Left renal cortex interstitium (tissue), 4 donors: ENCODE measurements around the gene SPRING1. TPM values are rescaled to one million over a fixed set of nuclear protein-coding genes. Genes with fewer than 3 reads are reported as not detected.

Experiments used
- DNase-seq, 4 donors: peaks; one replicate each; pipeline ENCODE4 v3.0.0-alpha.2; 2013; ENCODE audit warnings: low read depth in 4 of 4, low spot score in 2 of 4, missing footprints in 1 of 4
- polyA plus RNA-seq, 4 donors: library from polyadenylated mRNA; unstranded; fragments of 120-200 nt; gene quantifications; one replicate each; pipeline ENCODE4 v1.2.1, GENCODE V29; 2013; ENCODE audit not compliant: insufficient read length in 4 of 4

SPRING1 gene
- polyA plus RNA-seq, 4 donors: 29.8 to 41.7 (median 34.0) TPM

DNA sequence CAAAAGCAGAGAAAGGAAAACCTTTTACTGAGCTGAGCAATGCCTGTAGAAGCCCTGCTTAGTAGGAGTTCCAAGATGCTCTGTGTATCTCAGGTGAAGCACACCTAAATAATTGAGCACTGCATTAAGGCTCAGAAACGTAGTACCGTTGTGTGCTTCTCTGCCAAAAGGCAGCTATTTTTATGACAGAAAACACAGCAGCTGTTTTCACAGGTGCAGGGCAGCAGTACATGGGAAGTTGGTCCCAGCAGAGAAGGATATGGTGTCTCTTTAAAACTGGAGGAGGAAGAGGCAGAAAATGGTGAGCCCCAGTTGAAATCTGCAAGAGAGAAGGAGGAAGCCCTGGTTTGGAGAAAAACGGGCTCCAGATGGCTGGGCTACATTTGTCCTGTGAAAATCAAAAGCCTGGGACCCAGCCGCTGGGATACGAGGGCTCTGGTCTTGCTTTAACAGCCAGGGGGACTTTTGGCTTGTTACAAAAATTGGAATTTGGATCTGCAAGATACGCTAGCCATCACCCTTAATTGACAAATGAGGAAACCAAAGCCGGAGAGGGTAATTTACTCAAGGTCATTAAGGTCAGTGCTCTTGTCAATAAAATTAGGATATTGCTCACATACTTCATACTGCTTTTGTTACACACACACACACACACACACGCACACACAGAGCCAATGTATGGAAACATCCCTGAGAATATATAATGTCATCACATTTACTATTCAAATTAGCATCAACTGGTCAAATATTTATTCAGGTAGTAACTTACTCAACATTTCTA lies 27.3 kb downstream of the SPRING1 start:
- no peak for DNase-seq

DNA sequence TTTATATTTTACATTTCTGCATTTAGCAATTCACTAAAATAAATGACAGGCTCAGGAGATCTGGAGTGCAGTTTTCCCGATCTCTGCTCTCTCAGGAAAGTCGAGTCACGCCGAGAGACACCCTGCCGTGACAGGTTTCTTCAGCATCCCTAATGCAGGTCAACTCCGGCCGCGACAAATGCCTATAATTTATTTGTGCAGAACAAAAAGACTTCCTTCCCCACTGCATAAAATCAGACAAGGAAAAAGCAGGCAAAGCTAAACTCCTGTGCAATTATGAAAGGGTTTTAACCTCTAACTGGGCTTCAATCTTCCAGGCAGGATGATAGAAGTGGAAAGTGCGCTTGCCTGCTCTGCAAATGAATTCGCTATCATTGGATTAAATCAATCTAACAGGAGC lies 28.1 kb downstream of the SPRING1 start:
- DNase-seq: no peak

DNA sequence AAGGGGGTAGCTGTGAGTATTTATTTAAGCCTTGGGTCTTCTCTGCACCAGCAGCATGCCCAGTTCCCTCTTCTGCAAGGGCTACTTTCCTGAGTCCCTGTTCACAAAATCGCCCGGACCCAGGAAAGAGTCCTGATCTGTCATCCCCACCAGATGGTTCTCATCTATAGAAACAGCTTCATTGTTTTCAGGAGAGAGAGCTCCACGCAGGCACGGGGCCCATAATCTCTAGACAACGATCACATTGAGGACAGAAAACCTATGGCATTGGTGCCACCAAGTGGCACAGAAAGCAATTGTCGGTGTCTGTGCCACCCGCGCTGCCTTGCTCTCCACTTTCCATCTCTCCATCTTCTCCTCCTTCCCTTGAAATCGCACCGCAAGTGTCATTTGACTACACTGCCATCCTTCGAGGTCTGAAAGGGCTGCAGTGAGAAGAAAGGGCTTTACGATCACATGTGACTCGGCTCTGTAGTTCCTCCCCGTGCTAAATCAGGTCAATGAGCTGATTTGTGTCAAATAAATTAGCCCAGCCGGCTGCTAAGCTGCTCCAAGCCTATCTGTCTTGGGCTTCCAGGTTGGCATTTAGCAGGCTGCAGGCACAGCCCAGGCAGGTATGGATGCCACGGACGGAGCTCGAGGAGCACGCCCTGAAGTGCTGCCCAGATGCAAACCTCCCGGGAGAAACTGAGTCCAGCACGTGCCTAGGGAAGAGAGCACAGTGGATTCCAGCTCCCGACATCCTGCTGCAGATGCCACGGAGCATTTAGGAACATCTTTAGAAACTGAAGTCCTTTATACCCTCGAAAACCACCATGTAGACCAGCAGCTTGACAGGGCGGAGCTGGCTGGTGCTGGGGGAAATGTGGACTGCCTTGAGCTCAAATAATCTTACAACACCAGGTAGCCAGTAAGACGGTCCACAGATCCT lies 28.8 kb downstream of the SPRING1 start:
- no peak for DNase-seq

DNA sequence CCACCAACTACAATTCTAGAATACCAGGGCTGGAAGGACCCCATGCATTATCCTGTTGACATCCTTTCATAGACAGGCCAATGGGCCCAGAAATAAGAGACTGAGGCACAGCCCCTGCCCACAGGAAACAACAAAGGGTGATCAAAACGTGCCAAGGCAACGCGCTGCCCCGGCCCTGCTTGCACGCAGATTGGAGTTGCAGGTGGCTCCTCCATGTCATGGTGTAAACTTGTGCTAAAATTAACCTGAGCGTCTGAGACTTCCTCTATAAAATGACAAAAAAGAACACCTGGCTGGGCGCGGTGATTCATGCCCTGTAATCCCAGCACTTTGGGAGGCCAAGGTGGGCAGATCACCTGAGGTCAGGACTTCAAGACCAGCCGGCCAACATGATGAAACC lies 30.1 kb downstream of the SPRING1 start:
- no peak for DNase-seq

DNA sequence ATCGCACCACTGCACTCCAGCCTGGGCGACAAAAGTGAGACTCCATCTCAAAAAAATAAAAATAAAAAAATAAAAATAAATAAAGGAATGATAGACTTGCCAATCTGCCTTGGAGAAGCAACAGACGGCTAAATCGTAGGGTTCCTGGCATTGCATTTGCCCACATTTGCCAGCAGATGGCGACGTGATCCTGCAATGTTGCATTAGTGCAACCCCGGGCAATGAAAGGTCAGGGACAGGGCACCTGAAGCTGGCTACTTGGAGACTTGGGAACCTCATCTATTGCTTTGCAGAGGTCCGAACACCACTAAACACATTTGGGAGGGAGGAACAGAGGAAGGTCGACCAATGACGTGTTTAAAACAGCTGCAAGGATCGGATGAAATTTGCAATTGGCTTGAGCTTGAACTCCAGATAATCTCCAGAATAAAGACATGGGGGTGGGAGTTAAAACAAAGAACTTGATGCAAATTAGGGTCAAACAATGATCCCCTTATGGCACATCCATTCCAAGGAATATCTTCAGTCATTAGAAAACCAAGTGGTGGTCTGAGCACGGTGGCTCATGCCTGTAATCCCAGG lies 34.6 kb downstream of the SPRING1 start:
- no peak for DNase-seq

DNA sequence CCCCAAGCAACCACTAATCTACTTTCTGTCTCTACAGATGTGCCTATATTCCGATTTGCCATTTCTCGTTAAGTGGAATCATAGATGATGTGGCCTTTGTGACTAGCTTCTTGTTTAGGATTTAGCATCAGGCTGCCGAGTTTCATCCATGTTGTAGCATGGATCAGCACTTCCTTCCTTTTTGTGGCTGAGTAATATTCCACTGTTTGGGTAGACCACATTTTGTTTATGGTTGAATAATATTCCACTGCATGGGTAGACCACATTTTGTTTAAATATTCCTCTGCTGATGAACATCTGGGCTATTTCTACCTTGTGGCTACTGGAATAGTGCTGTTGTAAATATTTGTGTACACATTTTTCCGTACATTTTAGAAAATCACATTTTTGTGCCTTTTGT lies 36.4 kb downstream of the SPRING1 start:
- DNase-seq: no peak

DNA sequence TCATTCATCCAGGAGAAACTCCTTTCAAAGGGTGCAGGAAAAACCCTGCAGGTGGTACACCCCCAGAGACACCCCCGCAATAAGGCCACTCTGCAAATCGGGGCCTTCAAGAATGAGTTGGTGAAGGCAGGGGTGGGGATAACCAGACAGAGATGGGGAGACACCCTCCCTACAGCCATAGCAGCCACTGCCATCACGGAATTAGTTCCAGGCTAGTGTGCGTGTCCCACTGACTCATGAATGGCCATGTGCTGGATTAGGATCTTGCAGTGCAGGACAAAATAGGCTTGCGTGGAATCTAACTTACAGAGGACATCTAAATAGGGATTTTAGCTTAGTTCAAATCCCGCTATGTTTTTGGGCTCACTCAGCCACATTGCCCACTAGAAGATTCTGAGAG lies 37.8 kb downstream of the SPRING1 start:
- no peak for DNase-seq

DNA sequence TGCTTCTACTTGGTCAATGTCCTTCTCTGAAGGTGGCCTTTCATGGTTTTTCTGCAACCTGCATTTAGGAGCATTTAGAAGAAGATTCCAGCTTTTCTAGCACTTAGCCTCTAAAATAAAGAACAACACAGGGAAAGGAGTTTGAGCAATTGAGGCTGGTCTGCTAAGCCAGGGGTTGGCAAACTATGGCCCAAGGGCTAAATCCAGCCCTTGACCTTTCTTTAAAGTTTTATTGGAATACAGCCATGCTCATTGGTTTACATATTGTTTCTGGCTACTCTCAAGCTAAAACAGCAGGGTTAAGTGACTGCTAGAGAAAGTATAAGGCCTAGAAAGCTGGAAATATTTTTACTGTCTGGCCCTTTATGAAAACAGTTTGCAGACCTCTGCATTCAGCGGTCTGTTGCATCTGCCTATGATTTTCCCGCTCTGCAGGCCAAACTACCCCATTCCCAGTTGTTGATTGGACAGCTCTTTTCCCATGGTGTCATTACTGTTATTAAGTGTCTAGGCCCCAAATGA lies 39.3 kb downstream of the SPRING1 start:
- no peak for DNase-seq

DNA sequence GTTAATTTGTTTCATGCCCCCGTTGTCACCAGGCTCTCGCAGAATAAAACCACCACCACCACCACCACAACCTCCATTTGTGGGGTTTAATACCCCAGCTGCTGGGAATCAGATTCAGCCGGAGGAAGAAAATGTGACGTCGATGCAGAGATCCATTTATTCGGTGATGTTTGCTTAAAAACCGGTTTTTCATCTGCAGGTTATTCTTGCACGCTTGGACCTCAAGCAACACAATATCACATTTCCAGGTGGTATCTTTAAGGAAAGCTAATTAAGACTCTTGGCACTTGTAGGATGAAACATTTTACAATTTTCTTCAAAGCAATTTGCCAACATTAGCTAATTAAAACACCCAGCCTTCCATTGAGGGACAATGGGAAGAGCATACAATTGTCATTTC lies 39.8 kb downstream of the SPRING1 start:
- DNase-seq: no peak

DNA sequence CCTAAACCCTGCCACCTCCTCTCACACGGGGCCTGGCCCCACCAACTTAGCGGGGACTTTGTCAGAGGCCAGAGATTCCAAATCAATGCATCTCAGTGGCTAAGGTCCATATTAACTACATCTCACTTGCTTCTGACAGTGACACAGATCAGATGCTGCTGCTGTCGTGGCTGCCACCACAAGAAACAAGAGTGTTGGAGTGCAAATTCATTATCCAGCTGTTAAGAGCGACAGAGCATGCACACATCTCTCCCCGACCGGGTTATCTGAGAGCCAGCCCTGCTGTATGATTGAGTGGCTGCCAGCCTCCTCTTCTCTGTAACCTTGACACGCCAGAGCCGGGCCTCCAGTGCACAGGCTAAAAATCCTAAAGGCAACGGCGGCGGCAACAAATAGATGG lies 40.2 kb downstream of the SPRING1 start:
- no peak for DNase-seq

DNA sequence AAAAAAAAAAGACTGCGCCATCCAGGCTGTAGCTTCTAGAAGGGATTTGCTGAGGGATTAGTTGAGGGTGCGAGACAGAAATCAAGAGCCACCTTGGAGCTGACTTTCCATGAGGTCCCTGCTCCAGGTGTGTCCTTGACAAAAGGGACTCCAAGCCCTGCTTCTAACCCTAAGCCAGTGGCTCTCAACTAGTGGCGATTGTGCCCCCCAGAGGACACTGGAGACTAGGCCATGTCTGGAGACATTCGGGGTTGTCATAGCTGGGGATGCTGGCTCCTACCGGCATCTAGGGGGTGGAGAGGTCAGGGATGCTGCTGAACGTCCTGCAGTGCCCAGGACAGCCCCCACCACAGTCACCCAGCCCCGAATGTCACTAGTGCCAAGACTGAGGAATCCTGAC lies 40.6 kb downstream of the SPRING1 start:
- no peak for DNase-seq

DNA sequence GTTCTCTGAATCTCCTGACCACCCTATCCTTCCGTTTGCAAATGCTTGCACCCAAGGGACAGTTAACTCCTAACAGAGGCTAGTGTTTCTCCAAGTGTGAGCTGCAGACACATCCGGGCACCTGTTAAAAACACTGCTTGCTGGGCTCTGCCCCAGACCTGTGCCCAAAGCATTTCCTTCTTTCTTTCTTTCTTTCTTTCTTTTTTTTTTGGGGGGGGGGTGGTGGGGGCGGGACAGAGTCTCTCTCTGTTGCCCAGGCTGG lies 42.5 kb downstream of the SPRING1 start:
- no peak for DNase-seq

DNA sequence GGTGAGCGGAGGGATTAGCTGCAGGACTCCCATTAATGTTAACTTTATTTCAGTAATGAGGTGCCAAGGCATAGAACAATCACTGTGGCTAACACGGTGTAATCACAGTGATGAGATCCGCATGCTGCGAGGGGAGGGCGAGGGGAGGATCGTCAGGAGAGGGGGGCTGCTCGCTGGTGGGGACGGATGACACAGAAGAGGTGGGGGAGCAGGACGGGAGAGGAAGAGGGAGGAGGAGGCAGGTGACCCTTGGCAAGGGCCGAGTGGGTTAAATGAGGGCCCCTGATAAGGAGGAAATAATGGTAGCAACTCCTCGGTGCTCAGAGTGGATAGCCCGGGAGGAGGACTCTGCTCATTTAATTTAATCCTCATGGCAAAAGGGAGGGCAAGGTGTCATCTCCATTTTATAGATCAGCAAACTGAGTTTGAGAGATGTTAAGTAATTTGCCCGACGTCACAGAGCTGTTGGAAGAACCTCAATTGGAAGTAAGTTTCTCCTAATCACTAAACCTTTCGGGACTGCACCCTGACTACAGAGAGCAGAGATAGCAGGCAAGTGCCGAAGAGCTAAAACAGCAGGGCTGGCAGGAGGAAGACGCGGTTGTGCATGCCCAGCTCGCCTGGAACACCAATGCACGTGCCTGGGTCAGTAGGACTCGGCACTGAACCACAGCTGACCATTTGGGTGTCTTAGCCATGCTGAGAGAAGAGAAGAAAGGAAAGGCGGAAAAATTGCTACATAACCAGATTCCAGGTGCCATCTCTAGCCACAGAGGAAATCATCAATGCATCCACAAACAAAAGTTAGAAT lies 43.0 kb downstream of the SPRING1 start:
- DNase-seq: no peak

DNA sequence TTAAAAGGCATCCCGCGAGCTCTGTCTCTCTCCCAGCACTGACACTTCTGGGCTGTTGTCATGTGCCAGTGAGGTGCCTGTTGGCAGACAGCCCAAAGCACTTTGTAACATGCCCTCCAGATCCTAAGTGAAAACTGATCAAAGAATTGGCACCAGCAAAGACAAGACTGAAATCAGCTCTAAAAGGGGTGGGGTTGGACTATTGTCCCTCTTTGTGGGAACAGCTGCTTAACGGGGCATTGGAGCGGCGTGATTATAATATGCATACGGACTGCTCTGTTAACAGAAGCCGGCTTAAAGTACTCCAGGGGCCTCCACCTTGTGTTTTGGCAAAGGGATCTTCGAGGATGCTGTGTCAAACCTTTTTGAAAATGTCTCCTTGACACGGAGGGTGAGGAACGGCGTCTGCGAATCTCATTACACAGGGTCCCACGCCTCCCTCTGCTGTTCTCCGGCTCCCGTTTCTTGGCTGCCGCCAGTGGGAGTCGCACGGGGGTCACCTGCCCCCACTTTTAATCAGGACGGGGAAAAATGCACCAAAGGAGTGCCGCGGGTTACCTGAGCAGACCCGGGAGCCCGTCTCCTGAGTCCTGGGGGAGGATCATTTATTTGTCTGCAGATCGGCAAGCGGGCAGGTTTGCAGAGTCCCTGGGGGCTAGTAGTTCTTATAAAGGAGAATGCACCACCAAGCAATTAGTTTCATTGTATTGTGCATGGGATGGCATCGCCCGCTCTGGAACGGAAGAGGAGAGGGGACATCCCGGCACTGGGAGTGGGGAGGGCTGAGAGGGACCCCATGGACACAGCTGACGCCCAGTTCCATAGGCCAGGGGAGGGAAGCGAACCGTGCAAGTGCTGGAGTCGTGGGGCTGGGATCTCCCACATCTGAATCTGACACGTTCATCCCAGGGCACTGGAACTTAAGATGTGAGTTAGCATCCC lies 44.3 kb downstream of the SPRING1 start:
- no peak for DNase-seq

DNA sequence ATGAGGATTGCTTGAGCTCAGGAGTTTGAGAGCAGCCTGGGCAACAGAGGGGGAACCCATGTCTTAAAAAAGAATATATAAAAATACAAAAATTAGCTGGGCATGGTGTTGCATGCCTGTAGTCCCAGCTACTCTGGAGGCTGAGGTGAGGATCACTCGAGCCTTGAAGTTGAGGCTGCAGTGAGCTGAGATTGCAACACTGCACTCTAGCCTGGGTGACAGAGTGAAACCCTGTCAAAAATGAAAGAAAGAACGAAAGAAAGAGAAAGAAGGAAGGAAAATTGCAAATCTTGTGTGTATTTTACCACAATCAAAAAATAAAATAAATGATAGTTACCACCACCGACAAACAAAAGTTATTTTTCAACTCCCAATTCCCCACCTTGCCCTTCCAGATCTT lies 45.3 kb downstream of the SPRING1 start:
- no peak for DNase-seq

DNA sequence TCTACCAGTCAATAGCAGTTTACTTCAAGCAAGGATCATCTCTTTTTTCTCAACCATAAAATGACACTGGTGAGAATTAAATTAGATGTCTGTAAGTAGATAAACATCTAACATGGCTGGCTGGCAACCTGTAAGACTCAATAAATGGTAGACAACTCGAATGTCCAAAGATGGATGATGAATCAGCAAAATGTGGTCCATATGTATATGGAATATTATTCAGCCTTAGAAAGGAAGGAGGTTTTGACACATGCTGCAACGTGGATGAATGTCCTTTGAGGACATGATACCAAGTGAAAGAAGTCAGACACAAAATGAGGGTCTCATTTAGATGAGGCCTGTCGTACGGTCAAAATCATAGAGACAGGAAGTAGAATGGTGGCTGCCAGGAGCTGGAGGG lies 46.2 kb downstream of the SPRING1 start:
- DNase-seq: no peak

DNA sequence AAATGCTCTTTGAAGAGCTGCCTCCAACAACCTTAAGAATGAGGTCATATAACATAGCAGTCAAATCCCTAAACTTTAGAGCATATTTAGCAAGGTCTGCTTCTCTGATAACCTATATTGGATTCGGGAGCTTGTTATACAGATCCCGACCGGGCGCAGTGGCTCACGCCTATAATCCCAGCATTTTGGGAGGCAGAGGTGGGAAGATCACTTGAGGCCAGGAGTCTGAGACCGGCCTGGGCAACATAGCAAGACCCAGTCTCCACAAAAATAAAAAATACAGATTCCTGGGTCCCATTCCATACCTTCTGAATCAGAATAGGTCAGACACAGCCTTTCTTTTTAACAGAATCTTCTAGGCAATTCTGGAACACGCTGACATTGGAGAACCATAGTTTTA lies 46.7 kb downstream of the SPRING1 start:
- no peak for DNase-seq

DNA sequence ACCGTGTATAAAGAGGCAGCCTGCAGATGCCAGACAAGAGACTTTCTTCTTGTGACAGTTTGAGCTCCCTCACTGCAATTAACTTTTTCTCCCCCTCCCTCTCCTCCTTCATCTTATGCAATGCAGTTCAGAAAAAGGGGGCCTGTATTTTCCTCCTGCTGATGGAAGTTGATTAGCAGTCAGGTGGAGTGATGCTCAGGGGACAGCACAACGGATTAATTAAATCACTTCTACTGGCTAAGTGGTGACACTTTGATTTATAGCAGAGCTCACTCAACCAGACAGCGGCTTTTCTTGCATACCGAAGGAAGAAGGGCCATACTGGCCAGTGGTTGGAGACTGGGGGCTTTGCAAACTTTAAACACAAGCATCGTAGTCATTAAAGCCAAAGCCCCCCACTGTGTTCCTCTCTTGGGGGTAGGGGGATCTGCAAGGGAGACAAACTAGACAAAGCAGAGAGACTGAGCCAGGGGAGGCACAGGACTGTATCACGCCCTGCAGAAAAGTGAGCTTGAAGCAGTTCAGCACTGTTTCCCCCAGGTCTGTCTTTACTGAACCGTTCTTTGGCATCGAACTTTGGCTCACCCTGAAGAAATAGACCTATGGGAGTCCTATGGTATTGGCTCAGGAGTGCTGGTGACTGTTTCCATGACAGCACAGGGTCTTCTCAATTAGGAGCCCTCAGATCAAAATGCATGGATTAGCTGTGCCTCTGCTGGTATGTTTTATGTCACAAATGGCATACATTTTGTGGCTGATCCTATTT lies 47.7 kb downstream of the SPRING1 start:
- DNase-seq: no peak

DNA sequence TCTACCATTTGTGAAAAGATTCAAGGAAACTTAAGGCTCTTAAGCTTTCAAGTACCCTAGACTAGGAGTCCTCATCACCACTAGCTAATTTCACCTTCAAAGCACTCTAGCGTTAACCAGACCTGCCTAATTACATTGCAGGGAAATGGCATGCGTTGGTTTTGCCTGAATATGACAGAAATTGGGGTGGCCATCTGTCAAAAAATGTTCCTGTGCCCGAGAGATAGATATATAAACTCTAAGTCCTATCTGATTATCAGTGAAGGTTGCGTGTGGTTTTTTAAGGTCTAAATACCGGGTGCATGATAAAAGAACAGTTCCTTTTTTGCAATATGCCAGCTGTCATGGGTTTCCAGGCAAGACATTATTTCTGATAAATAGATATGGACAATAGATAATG lies 48.3 kb downstream of the SPRING1 start:
- no peak for DNase-seq
